Fibroblast of lung (primary cell): ENCODE data around the gene C1orf210. TPM values are rescaled to one million over a fixed set of nuclear protein-coding genes. Genes with fewer than 3 reads are reported as not detected.

Experiments
- DNase-seq, 2 donors: peaks; one replicate each; pipeline versions ENCODE4 v3.0.0 to v3.0.0-alpha.2; 2010; ENCODE audit warnings: low read depth in 2 of 2
- H2AFZ ChIP-seq: 2 replicates; pipeline ENCODE4 v1.5.1; 2012; ENCODE audit warnings: low read length, control low read depth, inconsistent platforms
- H3K27ac ChIP-seq: 2 replicates; pipeline ENCODE4 v1.5.1; 2011; ENCODE audit warnings: low read length, control low read depth; ENCODE audit not compliant: insufficient read depth
- H3K27me3 ChIP-seq: 2 replicates; pipeline ENCODE4 v1.5.1; 2011; ENCODE audit warnings: mild to moderate bottlenecking, low read length; ENCODE audit not compliant: control insufficient read depth, insufficient read depth
- H3K36me3 ChIP-seq: 2 replicates; pipeline ENCODE4 v1.5.1; 2011; ENCODE audit warnings: low read length; ENCODE audit not compliant: control insufficient read depth, insufficient read depth
- H3K4me1 ChIP-seq: 2 replicates; pipeline ENCODE4 v1.5.1; 2011; ENCODE audit warnings: low read length; ENCODE audit not compliant: control insufficient read depth, insufficient read depth; ENCODE audit errors: extremely low read depth
- H3K4me2 ChIP-seq: 2 replicates; pipeline ENCODE4 v1.5.1; 2011; ENCODE audit warnings: low read length, control low read depth; ENCODE audit not compliant: insufficient read depth; ENCODE audit errors: extremely low read depth
- H3K4me3 ChIP-seq, 4 experiments: fragments of 200-600 bp in 1 of 4; sonication (generic) in 1 of 4; replicated peaks in 1 of 4; 2 replicates each; pipeline ENCODE4 v1.5.1; 2011 to 2016; ENCODE audit warnings: low read length in 4 of 4, low read depth in 3 of 4, mild to moderate bottlenecking in 3 of 4, control low read depth in 2 of 4, inconsistent platforms in 1 of 4, mixed read lengths in 1 of 4; ENCODE audit not compliant: insufficient read depth in 1 of 4; ENCODE audit errors: control extremely low read depth in 1 of 4
- H3K79me2 ChIP-seq: 2 replicates; pipeline ENCODE4 v1.5.1; 2012; ENCODE audit warnings: mild to moderate bottlenecking, low read length, inconsistent platforms; ENCODE audit not compliant: control insufficient read depth, insufficient read depth
- H3K9ac ChIP-seq: 2 replicates; pipeline ENCODE4 v1.5.1; 2011; ENCODE audit warnings: mild to moderate bottlenecking, low read length, control low read depth; ENCODE audit not compliant: insufficient read depth
- H3K9me3 ChIP-seq: 2 replicates; pipeline ENCODE4 v1.5.1; 2012; ENCODE audit warnings: low read depth, low read length; ENCODE audit not compliant: control insufficient read depth, insufficient read depth
- H4K20me1 ChIP-seq: 2 replicates; pipeline ENCODE4 v1.5.1; 2011; ENCODE audit warnings: low read length; ENCODE audit not compliant: control insufficient read depth, insufficient read depth; ENCODE audit errors: extremely low read depth
- CTCF ChIP-seq, 2 donors: IDR thresholded peaks in 1 of 2; conservative IDR thresholded peaks in 1 of 2; 1 replicate in 1 of 2; 2 replicates in 1 of 2; pipeline ENCODE4 v1.5.1; 2011 to 2012; ENCODE audit warnings: low read length in 2 of 2, control low read depth in 1 of 2, inconsistent platforms in 1 of 2, low read depth in 1 of 2, mild to moderate bottlenecking in 1 of 2
- EZH2 ChIP-seq: IDR thresholded peaks from 2 replicates; pipeline ENCODE4 v1.5.1; 2012; ENCODE audit warnings: low read length, control low read depth, mild to moderate bottlenecking; ENCODE audit errors: missing control alignments
- polyA plus RNA-seq, 2 donors: library from polyadenylated mRNA; depleted of rRNA in 1 of 2; stranded (reverse) in 1 of 2; unstranded in 1 of 2; fragments of >200 nt; gene quantifications; 2 replicates each; pipeline ENCODE4 v1.2.1, GENCODE V29; 2011 to 2012; ENCODE audit warnings: missing spikeins in 1 of 2
- total RNA-seq: library from RNA; depleted of rRNA; stranded (reverse); fragments of >200 nt; gene quantifications from 2 replicates; pipeline ENCODE4 v1.2.1, GENCODE V29; 2014

The C1orf210 gene
- total and polyA plus RNA-seq, 2 donors (not counting 1 experiment from before 2014, with no cell fraction given), result not detected

GRCh38 chr1:43312663-43313515 is 27.5 kb upstream of the C1orf210 start:
- H3K36me3 ChIP-seq, result no peaks in the 10 kb centered on the region
- no peak overlapping the region for H3K4me3 ChIP-seq
- no peak for DNase-seq
- TF ChIP-seq CTCF (conservative IDR thresholded peaks at IDR 0.05 in 1 of 2, IDR thresholded peaks at IDR 0.05 in 1 of 2; ENCODE audit: low read depth in 1 of 2, low read length in 2 of 2), result no peak
- no peak for TF ChIP-seq EZH2
- H3K4me1 ChIP-seq, result no peaks in the 10 kb centered on the region
- no peak overlapping the region for H2AFZ ChIP-seq
- no peak overlapping the region for H3K9ac ChIP-seq
- H4K20me1 ChIP-seq, result no peaks in the 10 kb centered on the region
- no peaks in the 10 kb centered on the region for H3K79me2 ChIP-seq
- H3K4me2 ChIP-seq, result no peak overlapping the region
- no peak overlapping the region for H3K27ac ChIP-seq
- no peaks in the 10 kb centered on the region for H3K27me3 ChIP-seq
- H3K9me3 ChIP-seq, result no peaks in the 10 kb centered on the region

- no peak overlapping the region for H3K9ac ChIP-seq
- H3K79me2 ChIP-seq, result no peaks in the 10 kb centered on the region
- TF ChIP-seq EZH2, result no peak
- no peaks in the 10 kb centered on the region for H4K20me1 ChIP-seq
- H3K9me3 ChIP-seq, result no peaks in the 10 kb centered on the region
- no peak overlapping the region for H2AFZ ChIP-seq
- no peak overlapping the region for H3K4me2 ChIP-seq
- no peaks in the 10 kb centered on the region for H3K36me3 ChIP-seq
- no peak overlapping the region for H3K27ac ChIP-seq
- no peaks in the 10 kb centered on the region for H3K27me3 ChIP-seq
- H3K4me1 ChIP-seq, result no peaks in the 10 kb centered on the region
- no peak for DNase-seq
- H3K4me3 ChIP-seq, result no peak overlapping the region
Measured at GRCh38 chr1:43312212-43312623, 26.8 kb upstream of the C1orf210 start.

- no peaks in the 10 kb centered on the region for H3K79me2 ChIP-seq
- H3K9ac ChIP-seq, result no peak overlapping the region
- H3K27me3 ChIP-seq, result no peaks in the 10 kb centered on the region
- no peaks in the 10 kb centered on the region for H3K9me3 ChIP-seq
- H4K20me1 ChIP-seq, result no peaks in the 10 kb centered on the region
- DNase-seq, result no peak
- H3K4me3 ChIP-seq, result no peak overlapping the region
- H3K4me1 ChIP-seq, result no peaks in the 10 kb centered on the region
- TF ChIP-seq CTCF (conservative IDR thresholded peaks at IDR 0.05 in 1 of 2, IDR thresholded peaks at IDR 0.05 in 1 of 2; ENCODE audit: low read depth in 1 of 2, low read length in 2 of 2) (no peak), EZH2 (no peak)
- H2AFZ ChIP-seq, result no peak overlapping the region
- no peaks in the 10 kb centered on the region for H3K36me3 ChIP-seq
- no peak overlapping the region for H3K27ac ChIP-seq
- H3K4me2 ChIP-seq, result no peak overlapping the region
Measured at GRCh38 chr1:43311521-43311920, 26.1 kb upstream of the C1orf210 start.
